Heart left ventricle (tissue), 13 donors: ENCODE results near the gene CFH.

ENCODE experiments used
- CTCF ChIP-seq, 12 donors: fragments of 200-600 bp; sonication (generic) in 4 of 12; IDR thresholded peaks; one replicate each; pipeline versions ENCODE4 v1.5.0 to v1.8.0; 2018 to 2022; ENCODE audit warnings: antibody characterized with exemption in 12 of 12, mild to moderate bottlenecking in 5 of 12
- POLR2A ChIP-seq, 2 donors: fragments of 450-650 bp; IDR thresholded peaks; one replicate each; pipeline ENCODE4 v1.6.1; 2017; ENCODE audit warnings: antibody characterized with exemption in 2 of 2, mild to moderate bottlenecking in 2 of 2, moderate library complexity in 2 of 2
- donor health status: ischemic (EF 13 %, LVEDD 7.1; RV severe dilation, severe dysfunction).
- donor health status: DM: no; HTN: yes; CAD: no.
- donor health status: DM: no; HTN: no; CAD: no.
- donor health status: ischemic (EF 25% LVEDD 6.9; RV normal size, moderate dysfunction).
- donor health status: ischemic (EF 25% LVEDD 5.7; RV mildly dilated, moderate dysfunction).
- donor health status: ischemic (EF 35%, LVEDD 5.7; RV mildly dilated, moderate dysfunction).
- donor health status: nonischemic (EF 11% LVEDD 7.7; RV severe dilation, severe dysfunction).
- donor health status: DM: yes; HTN: yes; CAD: no.
- donor health status: PGD.
- donor health status: ischemic (EF 29% LVEDD 5.4; RV normal size, mild dysfunction).
- donor health status: nonischemic (EF 23%, LVEDD 6.1; RV moderate dilation, normal function).

GRCh38 chr1:196640976-196641375 is 10.9 kb upstream of the CFH start:
- TF ChIP-seq CTCF (IDR thresholded peaks at IDR 0.05) (no peak), POLR2A (IDR thresholded peaks at IDR 0.05) (no peak)
